Panc1 (cell line): ENCODE data around the gene FGFRL1. TPM values are rescaled to one million over a fixed set of nuclear protein-coding genes. Genes with fewer than 3 reads are reported as not detected.

Source experiments
- ATAC-seq: fragments of 200-7000 bp; cut with Tn5 transposase; 2 replicates; pipeline ENCODE4 v1.9.1; 2020; ENCODE audit warnings: mild to moderate bottlenecking, moderate library complexity
- BruUV-seq: library from RNA; stranded (reverse); fragments of 400-500 nt; replicated peaks from 2 replicates; lab custom pipeline; 2021; lab: Mats Ljungman, UMichigan
- CTCF ChIA-PET: fragments of 300-600 bp; sonication (Branson Sonifier 250); formaldehyde crosslinking; loops from one replicate; lab custom pipeline; 2022; ENCODE audit warnings: antibody characterized with exemption; lab: Charles Lee
- POLR2A ChIA-PET: fragments of 300-600 bp; sonication (Branson Sonifier 250); formaldehyde crosslinking; loops from one replicate; lab custom pipeline; 2022; ENCODE audit warnings: antibody characterized with exemption; lab: Charles Lee
- DNase-seq: peaks from one replicate; pipeline ENCODE4 v3.0.0-alpha.2; 2010; ENCODE audit warnings: low read depth, low spot score
- H3K27ac ChIP-seq: 2 replicates; pipeline ENCODE4 v1.5.1; 2011; ENCODE audit warnings: mild to moderate bottlenecking, low read length, inconsistent platforms
- H3K27me3 ChIP-seq: fragments of 200-500 bp; sonication (Bioruptor generic); 2 replicates; pipeline ENCODE4 v1.6.0; 2014; ENCODE audit warnings: low read length, inconsistent platforms; ENCODE audit not compliant: control insufficient read depth, insufficient read depth
- H3K36me3 ChIP-seq: fragments of 200-500 bp; sonication (Bioruptor generic); 2 replicates; pipeline ENCODE4 v1.5.1; 2014; ENCODE audit warnings: inconsistent platforms, mild to moderate bottlenecking, low read length, moderate library complexity; ENCODE audit not compliant: control insufficient read depth, insufficient read depth
- H3K4me1 ChIP-seq: 2 replicates; pipeline ENCODE4 v1.5.1; 2011; ENCODE audit warnings: inconsistent platforms, mild to moderate bottlenecking, low read length, moderate library complexity; ENCODE audit not compliant: control insufficient read depth, insufficient read depth
- H3K4me3 ChIP-seq, 2 experiments: 2 replicates each; pipeline ENCODE4 v1.5.1; 2011 to 2012; ENCODE audit warnings: low read depth in 2 of 2, low read length in 2 of 2, mild to moderate bottlenecking in 2 of 2, inconsistent platforms in 1 of 2, moderate library complexity in 1 of 2
- H3K9me3 ChIP-seq: fragments of 200-500 bp; sonication (Bioruptor generic); 2 replicates; pipeline ENCODE4 v1.5.1; 2014; ENCODE audit warnings: low read depth, mild to moderate bottlenecking, inconsistent platforms, low read length, moderate library complexity; ENCODE audit not compliant: control insufficient read depth, insufficient read depth
- POLR2AphosphoS5 ChIP-seq: IDR thresholded peaks from 2 replicates; pipeline ENCODE4 v1.6.1; 2012; ENCODE audit warnings: mild to moderate bottlenecking, low read depth, low read length, moderate library complexity
- SIN3A ChIP-seq: IDR thresholded peaks from 2 replicates; pipeline ENCODE4 v1.6.1; 2012; ENCODE audit warnings: low read depth, mild to moderate bottlenecking, low read length, moderate library complexity, borderline replicate concordance; ENCODE audit not compliant: insufficient read depth
- TCF7L2 ChIP-seq: IDR thresholded peaks from 2 replicates; pipeline ENCODE4 v1.6.1; 2011; ENCODE audit warnings: mild to moderate bottlenecking, low read depth, low read length, inconsistent platforms
- in situ Hi-C: cut with HindIII; loops from 2 replicates; pipeline ENCODE4 v1.10.0; 2016; ENCODE audit warnings: low sequenced_read_pairs, low pct_unique_long_range_greater_than_20kb
- intact Hi-C: fragments of 100-400 bp; cut with micrococcal nuclease; formaldehyde crosslinking; loops from one replicate; pipeline ENCODE4 v1.10.0; 2022; ENCODE audit not compliant: unreplicated experiment
- total RNA-seq: library from RNA; stranded (reverse); gene quantifications from one replicate; pipeline ENCODE4 v1.2.1, GENCODE V29; 2021; ENCODE audit not compliant: unreplicated experiment
- TF ChIP-seq, protein P1 (sequence below): fragments of 450-650 bp; IDR thresholded peaks from 2 replicates; pipeline ENCODE4 v1.5.1; 2017; ENCODE audit warnings: mild to moderate bottlenecking
- TF ChIP-seq, protein P2 (sequence below), 2 experiments: IDR thresholded peaks; 2 replicates each; pipeline ENCODE4 v1.6.1; 2011 to 2012; ENCODE audit warnings: low read depth in 2 of 2, control low read depth in 1 of 2, low read length in 1 of 2, mild to moderate bottlenecking in 1 of 2, moderate library complexity in 1 of 2; ENCODE audit not compliant: insufficient read depth in 1 of 2

The FGFRL1 gene
- total RNA-seq, 1 experiment from 2014 or later: 43.1 TPM

DNA sequence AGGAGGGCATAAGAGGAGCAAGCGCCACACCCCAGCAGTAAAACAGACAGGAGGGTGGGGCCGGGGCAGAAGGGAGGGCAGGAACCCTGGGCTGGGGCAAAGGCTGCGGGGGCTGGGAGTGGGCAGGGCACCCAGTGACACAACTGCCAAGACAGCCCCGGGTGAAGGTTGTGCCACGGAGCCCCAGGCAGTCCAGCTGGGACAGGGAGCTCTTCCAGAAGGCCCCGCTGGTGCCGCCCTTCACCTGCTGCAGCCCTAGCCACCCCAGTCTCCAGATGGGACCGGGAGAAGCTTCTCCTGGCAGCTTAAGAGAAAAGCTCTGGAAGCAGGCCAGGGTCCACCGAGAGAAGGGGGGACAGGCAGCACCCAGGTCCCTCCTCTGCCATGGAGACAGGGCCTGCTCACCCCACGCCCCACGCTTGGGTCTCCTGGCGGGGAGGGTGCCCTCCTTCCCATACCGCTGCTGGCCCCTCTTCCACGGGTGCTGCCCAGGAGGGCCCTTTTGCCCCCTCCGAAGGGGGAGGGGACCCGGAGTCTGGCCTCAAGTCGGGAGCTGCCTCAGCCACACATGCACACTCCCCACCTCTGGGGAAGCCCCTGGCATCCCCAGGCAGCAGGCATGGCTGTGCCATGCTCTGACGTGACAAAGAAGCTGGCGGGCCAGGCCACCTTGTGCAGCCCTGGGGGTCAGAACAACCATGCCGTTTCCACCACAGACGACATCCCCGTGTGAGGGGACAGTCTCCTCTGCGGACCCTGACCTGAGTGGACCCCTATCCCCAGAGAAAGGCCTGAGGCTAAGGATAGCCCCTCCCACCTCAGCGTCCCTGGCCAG is 39.5 kb upstream of the FGFRL1 start:
- POLR2A ChIA-PET: interaction anchor here (0.6 kb wide), 1 partner anchor 9 kb away, joined by 3 read pairs; no protein-coding TSS in a partner anchor
- H3K4me3 ChIP-seq: peak overlapping the region; percentile 56 to 62
- H3K27me3 ChIP-seq: no peaks in the 10 kb centered on the region
- H3K27ac ChIP-seq: no peak overlapping the region
- intact Hi-C loops (no loop called here), in situ Hi-C loops (no loop called here)
- BruUV-seq: no TSS peak
- H3K4me1 ChIP-seq: peaks cover 6% of the 10 kb centered on the region; the same call in 1 of the 2 replicates
- TF ChIP-seq TCF7L2 (no peak), SIN3A (no peak), POLR2AphosphoS5 (no peak)
- TF ChIP-seq, protein P1, sequence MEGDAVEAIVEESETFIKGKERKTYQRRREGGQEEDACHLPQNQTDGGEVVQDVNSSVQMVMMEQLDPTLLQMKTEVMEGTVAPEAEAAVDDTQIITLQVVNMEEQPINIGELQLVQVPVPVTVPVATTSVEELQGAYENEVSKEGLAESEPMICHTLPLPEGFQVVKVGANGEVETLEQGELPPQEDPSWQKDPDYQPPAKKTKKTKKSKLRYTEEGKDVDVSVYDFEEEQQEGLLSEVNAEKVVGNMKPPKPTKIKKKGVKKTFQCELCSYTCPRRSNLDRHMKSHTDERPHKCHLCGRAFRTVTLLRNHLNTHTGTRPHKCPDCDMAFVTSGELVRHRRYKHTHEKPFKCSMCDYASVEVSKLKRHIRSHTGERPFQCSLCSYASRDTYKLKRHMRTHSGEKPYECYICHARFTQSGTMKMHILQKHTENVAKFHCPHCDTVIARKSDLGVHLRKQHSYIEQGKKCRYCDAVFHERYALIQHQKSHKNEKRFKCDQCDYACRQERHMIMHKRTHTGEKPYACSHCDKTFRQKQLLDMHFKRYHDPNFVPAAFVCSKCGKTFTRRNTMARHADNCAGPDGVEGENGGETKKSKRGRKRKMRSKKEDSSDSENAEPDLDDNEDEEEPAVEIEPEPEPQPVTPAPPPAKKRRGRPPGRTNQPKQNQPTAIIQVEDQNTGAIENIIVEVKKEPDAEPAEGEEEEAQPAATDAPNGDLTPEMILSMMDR: no peak
- TF ChIP-seq, protein P2, sequence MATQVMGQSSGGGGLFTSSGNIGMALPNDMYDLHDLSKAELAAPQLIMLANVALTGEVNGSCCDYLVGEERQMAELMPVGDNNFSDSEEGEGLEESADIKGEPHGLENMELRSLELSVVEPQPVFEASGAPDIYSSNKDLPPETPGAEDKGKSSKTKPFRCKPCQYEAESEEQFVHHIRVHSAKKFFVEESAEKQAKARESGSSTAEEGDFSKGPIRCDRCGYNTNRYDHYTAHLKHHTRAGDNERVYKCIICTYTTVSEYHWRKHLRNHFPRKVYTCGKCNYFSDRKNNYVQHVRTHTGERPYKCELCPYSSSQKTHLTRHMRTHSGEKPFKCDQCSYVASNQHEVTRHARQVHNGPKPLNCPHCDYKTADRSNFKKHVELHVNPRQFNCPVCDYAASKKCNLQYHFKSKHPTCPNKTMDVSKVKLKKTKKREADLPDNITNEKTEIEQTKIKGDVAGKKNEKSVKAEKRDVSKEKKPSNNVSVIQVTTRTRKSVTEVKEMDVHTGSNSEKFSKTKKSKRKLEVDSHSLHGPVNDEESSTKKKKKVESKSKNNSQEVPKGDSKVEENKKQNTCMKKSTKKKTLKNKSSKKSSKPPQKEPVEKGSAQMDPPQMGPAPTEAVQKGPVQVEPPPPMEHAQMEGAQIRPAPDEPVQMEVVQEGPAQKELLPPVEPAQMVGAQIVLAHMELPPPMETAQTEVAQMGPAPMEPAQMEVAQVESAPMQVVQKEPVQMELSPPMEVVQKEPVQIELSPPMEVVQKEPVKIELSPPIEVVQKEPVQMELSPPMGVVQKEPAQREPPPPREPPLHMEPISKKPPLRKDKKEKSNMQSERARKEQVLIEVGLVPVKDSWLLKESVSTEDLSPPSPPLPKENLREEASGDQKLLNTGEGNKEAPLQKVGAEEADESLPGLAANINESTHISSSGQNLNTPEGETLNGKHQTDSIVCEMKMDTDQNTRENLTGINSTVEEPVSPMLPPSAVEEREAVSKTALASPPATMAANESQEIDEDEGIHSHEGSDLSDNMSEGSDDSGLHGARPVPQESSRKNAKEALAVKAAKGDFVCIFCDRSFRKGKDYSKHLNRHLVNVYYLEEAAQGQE (IDR thresholded peaks at IDR 0.05; ENCODE audit: insufficient read depth in 1 of 2, low read depth in 2 of 2, low read length in 1 of 2): no peak
- no peaks in the 10 kb centered on the region for H3K9me3 ChIP-seq
- ATAC-seq (no peak), DNase-seq (no peak)
- H3K36me3 ChIP-seq: no peaks in the 10 kb centered on the region
- CTCF ChIA-PET: interaction anchor here (0.6 kb wide), 1 partner anchor 820 kb away, joined by 5 read pairs; no protein-coding TSS in a partner anchor

DNA sequence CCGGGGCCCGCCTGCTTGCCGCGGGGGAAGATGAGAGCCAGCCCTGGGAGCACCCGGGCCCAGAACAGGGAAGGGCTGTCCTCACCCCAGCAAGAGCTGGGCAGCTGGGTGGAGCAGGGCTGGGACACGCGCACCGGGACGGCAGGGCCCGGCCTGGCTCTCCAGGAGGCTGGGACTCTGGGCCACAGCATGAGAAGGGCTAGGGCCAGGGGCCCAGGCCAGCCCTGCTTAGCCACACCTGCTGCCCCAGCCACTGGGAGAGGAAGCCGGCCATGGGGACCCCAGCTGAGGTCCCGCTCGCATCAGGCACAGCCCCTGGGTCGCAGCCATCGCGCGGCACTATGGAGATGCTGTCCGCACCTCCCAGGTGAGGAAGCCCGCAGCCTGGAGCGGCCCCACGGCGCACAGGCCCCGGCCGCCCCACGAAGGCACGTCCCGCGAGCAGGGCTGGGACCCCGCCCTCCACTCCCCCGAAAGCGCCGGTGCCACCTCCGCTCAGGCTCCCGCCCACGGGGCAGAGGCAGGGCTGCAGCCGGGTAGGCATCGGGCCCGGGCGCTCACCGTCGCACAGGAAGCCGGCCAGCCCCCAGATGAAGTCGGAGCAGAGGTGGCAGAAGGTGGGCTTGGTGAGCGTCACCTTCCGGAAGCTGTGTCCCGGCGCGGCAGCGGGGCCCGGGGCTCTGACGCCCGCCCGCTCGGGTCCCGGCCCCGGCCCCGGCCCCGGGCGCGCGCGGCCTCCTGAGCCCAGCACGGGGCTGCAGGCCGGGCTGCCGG is 38.6 kb upstream of the FGFRL1 start:
- ATAC-seq (peak; percentile 75), DNase-seq (no peak)
- H3K4me3 ChIP-seq: peak overlapping the region; percentile 56 to 62
- no peaks in the 10 kb centered on the region for H3K36me3 ChIP-seq
- peaks cover 6% of the 10 kb centered on the region; the same call in 1 of the 2 replicates for H3K4me1 ChIP-seq
- TF ChIP-seq POLR2AphosphoS5 (no peak), SIN3A (0 out of 2 replicates have a peak, but pooled peaks have one; percentile 60)
- H3K9me3 ChIP-seq: no peaks in the 10 kb centered on the region
- ChIA-PET POLR2A (no interaction called here), CTCF (no interaction called here)
- no peaks in the 10 kb centered on the region for H3K27me3 ChIP-seq
- in situ Hi-C loops: no loop called here
- intact Hi-C loops: no loop called here
- BruUV-seq: no TSS peak
- peak overlapping the region; percentile 17; the same call in 1 of the 2 replicates for H3K27ac ChIP-seq
